Measurements from ENCODE around the gene TAOK2. TPM values are rescaled to one million over a fixed set of nuclear protein-coding genes. Genes with fewer than 3 reads are reported as not detected.

The TAOK2 gene
- total RNA-seq, 4 donors from 2014 or later = 48.8 to 62.6 (median 55.2) TPM

- no peak for TF ChIP-seq POLR2A (IDR thresholded peaks at IDR 0.05)
- no peak for TF ChIP-seq CTCF (IDR thresholded peaks at IDR 0.05)
- Histone ChIP-seq H3K4me1 (peaks cover 15 to 33% of the 10 kb centered on the region in 2 donors), H3K36me3 (peaks cover 59 to 60% of the 10 kb centered on the region in 2 donors), H3K9me3 (no peaks in the 10 kb centered on the region), H3K4me3 (replicated peaks in 1 of 3) (no peak overlapping the region), H3K27me3 (no peaks in the 10 kb centered on the region), H3K27ac (no peak overlapping the region)
- intact Hi-C loops (cut with DNase I) = no loop called here
- no peak for DNase-seq
- WGBS, 2 donors = 85 to 96% methylated on average over 5 to 9 of the region's 9 CpGs
These were observed 5.0 kb downstream of the TAOK2 start for GRCh38 chr16:29978564-29979270.

- no peak overlapping the region for H3K27ac ChIP-seq
- DNase-seq = no peak
- no peaks in the 10 kb centered on the region for H3K4me1 ChIP-seq
- TF ChIP-seq POLR2A (IDR thresholded peaks at IDR 0.05) = no peak
- H3K9me3 ChIP-seq = no peaks in the 10 kb centered on the region
- intact Hi-C loops (cut with DNase I) = no loop called here
- WGBS, 2 donors = 88 to 93% methylated on average over 21 to 24 of the region's 24 CpGs
- H3K36me3 ChIP-seq = peaks cover 96 to 99% of the 10 kb centered on the region in 2 donors
- H3K27me3 ChIP-seq = no peaks in the 10 kb centered on the region
- no peak overlapping the region for H3K4me3 ChIP-seq (replicated peaks in 1 of 3)
These were observed 9.1 kb downstream of the TAOK2 start for GRCh38 chr16:29982560-29983419.

- Histone ChIP-seq H3K27me3 (no peaks in the 10 kb centered on the region), H3K36me3 (peaks cover 96 to 99% of the 10 kb centered on the region in 2 donors), H3K4me3 (replicated peaks in 1 of 3) (no peak overlapping the region), H3K9me3 (no peaks in the 10 kb centered on the region), H3K27ac (no peak overlapping the region), H3K4me1 (no peaks in the 10 kb centered on the region)
- TF ChIP-seq POLR2A (IDR thresholded peaks at IDR 0.05) (no peak), CTCF (IDR thresholded peaks at IDR 0.05) (no peak)
- WGBS, 2 donors = 80 to 88% methylated on average over 12 of the region's 12 CpGs
- no peak for DNase-seq
- intact Hi-C loops (cut with DNase I) = no loop called here
These were observed 9.9 kb downstream of the TAOK2 start for GRCh38 chr16:29983420-29984136.

GRCh38 chr16:29984137-29984763, 10.6 kb downstream of the TAOK2 start:
- peak; percentile 38 to 59 for DNase-seq
- intact Hi-C loops (cut with DNase I) = no loop called here
- no peaks in the 10 kb centered on the region for H3K27me3 ChIP-seq
- no peaks in the 10 kb centered on the region for H3K9me3 ChIP-seq
- H3K4me3 ChIP-seq (replicated peaks in 1 of 3) = no peak overlapping the region
- no peak for TF ChIP-seq POLR2A (IDR thresholded peaks at IDR 0.05)
- TF ChIP-seq CTCF (IDR thresholded peaks at IDR 0.05) = no peak
- peaks cover 91 to 94% of the 10 kb centered on the region in 2 donors for H3K36me3 ChIP-seq
- 44 to 56% methylated on average over 6 of the region's 6 CpGs for WGBS, 2 donors
- H3K4me1 ChIP-seq = no peaks in the 10 kb centered on the region
- H3K27ac ChIP-seq = no peak overlapping the region

GRCh38 chr16:29984764-29985147, 11.1 kb downstream of the TAOK2 start:
- DNase-seq = no peak
- Histone ChIP-seq H3K4me1 (no peaks in the 10 kb centered on the region), H3K36me3 (peaks cover 88 to 89% of the 10 kb centered on the region in 2 donors), H3K27me3 (no peaks in the 10 kb centered on the region), H3K4me3 (replicated peaks in 1 of 3) (no peak overlapping the region), H3K9me3 (no peaks in the 10 kb centered on the region), H3K27ac (no peak overlapping the region)
- 93 to 94% methylated on average over 5 of the region's 5 CpGs for WGBS, 2 donors
- TF ChIP-seq POLR2A (IDR thresholded peaks at IDR 0.05) (no peak), CTCF (IDR thresholded peaks at IDR 0.05) (no peak)
- intact Hi-C loops (cut with DNase I) = no loop called here

Data from thyroid gland (tissue), 4 donors.